ELR (cell line): ENCODE results near the gene ELFN1.

Experiments
- DNase-seq: peaks from one replicate; pipeline ENCODE4 v3.0.0-alpha.2; 2015; ENCODE audit warnings: low read depth

ELFN1 gene

DNA sequence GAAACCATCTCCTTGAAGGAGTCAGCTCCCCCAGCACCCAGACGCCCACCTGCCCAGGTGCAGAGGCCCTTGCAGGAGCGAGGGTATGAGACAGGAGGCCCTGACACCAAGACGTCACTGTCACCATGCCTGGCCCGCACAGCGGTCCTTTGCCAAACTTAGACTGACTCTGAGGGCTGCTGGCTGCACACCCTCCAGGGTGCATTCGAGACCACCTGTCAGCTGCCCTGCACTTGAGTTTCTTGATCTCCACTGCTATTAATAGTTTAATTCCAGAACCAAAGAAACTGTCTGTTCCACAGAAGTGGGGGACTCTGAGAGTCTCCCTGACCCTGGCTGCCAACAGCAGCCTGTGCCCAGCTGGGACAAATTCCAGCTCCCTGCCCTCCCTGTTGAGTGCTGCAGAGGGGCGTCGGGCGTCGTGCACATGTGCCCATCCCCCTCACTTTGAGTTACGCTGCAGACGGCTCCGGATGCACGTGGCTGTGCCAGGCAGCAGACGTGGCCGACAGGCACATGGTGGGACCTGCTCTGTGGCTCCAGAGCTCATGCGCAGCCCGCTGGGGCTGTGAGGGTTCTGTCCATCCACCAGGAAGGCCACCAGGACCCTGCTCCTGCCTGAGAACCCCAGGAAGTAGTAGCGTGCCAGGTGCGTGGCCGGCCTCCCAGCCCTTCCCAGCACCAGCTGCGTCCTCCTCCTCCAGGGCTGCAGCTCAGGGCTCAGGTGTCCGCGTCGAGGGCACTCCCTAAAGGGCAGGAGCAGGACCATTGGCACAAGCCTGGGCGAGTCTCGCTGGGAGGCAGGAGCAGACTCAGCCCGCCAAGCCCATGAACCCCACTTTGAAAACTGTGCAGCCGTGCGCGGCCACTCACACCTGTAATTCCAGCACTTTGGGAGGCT is 24.8 kb downstream of the ELFN1 start:
- DNase-seq = no peak

DNA sequence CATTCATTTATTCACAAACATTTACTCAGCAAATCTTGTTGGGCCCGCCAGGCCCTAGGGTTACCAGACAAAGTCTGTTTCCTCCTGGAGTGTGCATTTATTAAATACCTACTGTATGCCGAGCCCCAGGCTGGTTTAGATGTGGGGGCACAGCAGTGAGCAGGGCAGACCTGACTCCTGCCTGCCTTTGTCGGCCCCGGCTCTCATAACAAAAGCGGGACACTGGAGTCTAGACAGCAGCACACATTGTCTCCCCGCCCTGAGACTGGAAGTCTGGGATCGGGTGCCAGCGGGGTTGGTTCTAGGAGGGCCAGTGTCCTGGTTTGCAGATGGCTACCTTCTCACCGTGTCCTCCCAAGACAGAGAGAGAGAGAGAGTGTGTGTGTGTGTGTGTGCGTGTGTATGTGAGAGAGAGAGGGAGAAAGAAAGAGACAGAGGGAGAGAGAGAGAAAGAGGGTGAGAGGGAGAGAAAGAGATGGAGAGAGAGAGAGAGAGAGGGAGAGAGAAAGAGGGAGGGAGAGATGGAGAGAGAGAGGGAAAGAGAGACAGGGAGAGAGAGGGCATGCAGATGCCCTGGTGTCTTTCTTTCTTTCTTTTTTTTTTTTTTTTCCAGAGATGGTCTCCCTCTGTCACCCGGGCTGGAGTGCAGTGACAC is 25.9 kb downstream of the ELFN1 start:
- DNase-seq = no peak

DNA sequence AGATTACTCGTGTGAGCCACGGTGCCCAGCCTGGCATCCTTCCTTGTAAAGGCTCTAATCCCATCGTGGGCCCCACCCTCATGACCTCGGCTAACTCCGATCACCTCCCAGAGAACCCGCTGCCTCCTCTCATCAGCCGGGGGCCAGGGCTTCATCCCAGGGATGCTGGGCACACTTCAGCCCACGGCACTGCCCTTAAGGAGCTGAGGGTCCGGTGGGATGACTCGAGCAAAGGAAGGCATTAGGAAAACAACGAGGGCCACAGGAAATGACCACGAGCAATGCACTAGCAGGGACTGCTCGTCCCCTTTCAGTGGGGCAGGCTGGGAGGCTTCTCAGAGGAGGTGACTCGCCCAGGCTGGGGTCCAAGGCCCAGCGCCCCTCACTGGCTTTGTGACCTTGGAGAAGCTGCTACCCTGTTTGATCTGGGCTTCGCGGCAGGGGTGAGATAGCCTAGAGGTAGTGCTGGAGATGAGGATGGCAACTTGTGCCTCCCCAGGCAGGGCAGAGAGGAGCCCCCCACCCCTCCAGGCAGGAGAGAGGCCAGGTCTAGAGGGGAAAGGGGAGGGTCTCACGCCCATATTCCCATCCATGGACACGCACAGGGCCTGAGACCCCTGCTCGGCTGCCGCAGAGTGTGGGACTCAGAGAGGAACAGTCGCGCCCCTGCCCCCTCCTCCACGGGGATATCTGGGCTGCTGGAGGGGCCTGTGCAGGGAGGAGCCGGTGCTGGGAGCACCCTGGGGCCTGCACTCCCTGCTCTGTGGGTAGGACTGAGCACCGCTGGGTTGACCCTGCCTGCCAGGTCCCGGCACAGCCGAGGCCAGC is 26.8 kb downstream of the ELFN1 start:
- no peak for DNase-seq

DNA sequence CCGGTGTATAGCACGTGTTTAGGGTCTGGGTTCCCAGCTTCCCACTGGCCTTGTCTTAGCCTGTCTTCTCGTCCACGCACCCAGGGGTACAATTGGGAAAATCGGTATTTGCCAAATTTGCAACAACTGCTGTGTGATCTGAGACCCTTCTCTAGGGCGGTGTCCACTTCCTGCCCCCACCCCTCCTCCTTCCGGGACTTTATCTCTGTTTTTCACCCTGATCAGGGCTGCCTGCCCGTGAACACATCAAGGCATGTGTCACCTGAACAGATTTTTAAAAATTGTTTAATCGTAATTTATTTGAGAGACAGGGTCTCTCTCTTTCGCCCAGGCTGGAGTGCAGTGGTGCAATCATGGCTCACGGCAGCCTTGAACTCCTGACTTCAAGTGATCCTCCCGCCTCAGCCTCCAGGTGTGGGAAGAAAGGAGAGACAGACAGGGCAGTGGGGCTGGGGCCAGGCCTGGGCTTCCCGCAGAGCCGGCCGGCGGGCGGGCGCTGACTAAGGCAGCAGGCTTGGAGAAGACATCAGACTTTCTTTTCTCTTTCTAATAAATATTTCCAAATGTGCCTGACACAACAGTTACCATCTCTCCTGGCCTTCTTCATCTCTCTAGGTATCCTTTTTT is 27.5 kb downstream of the ELFN1 start:
- DNase-seq = no peak

DNA sequence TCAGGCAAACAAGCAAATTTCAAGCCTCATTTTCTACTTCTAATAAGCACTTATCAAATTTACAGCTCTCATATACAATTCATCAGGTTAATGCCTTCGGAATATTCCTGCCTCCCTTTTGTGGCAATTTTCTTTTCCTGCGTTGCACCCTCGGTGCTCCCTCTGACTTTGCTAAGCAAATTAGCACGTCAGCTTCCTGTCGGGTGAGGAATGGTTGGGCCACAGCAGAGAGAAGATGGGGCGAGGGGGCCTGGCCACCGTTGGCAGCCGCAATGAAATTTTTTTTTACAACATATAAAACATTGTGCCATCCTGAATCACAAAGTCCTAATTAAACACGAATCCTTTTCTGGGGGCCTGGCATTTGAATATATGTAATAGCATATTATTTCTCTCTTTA is 28.1 kb downstream of the ELFN1 start:
- DNase-seq = no peak

DNA sequence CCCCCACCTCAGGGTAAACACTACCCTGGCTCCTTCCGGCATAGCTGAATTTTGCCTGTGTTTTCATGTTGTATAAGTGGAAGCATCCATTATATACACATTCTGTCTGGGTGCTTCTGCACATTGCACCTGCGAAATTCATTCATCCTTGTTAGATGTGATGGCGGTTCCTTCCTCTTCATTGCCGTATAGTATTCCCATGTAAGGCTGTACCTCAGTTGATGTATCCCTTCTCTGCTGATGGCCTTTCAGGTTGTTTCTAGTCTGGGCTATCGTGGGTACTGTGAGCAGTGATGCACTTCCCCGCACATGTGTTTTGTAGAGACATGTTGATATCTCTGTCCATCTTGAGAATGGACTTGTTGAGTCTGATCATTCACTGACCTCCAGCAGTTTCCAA is 28.9 kb downstream of the ELFN1 start:
- DNase-seq = no peak

DNA sequence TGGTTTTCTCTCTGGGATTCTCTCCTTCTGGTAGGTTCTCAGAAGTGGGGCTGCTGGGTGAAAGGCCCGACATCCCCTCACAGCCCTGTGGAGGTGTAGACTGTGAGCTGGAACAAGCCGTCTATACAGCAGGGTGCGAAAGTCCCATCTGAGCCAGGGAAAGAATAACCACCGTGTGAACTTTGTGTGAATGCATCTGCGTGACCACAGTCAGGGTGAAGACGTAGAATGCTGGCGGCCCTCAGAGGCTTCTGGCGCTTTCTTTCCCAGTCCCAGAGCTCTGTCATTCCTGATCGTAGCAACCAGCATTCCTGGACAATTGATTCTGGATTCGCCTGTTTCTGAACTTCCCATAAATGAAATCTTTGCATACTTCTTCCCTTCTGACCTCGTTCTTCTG is 30.0 kb downstream of the ELFN1 start:
- no peak for DNase-seq

DNA sequence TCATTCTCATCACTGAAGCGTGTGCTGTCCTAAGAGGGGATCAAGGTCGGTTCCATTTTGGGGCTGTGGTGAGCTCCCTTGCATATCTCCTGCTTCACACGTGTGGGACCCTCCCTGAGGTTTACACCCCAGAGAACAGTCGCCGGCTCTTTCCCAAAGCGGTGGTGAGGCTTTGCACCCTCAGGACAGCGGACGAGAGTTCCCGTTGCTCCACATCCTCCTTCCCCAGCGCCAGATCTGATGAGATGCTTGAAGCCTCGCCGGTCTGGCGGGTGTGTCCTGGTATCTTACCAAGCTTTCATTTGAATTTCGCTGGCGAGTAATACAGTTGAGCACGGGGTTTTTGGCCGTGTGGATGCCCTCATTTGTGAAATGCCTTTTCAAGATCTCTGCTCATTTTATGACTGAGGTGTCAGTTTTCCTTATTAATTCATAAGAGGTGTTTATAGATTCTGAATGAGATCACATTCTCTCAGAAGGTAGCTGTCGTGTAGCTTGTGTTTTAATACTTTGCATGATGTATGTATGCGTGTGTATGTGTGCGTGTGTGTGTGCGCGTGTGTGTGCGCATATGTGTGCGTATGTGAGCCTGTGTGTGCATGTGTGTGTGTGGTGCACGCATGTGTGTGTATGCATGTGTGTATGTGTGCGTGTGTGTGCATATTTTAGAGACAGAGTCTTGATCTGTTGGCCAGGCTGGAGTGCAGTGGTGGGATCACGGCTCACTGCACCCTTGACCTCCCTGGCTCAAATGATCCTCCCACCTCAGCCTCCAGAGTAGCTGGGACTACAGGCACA is 30.7 kb downstream of the ELFN1 start:
- no peak for DNase-seq

DNA sequence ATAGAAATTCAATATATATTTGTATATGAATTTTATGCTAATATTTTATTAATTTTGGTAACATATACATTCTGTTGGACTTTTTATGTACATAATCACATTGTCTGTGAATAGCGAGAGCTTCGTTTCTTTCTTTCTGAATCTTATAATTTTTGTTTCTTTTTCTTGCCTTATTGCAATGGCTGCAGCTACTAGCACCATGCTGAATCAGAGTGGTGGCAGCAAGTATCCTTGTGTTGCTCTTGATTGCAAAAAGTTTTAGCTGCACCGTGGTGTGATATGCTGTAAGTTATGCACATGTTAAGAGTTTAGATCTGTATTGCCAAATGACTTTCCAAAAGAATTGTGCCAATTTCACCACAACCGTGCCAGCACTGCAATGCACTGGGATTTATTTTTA is 32.6 kb downstream of the ELFN1 start:
- no peak for DNase-seq

DNA sequence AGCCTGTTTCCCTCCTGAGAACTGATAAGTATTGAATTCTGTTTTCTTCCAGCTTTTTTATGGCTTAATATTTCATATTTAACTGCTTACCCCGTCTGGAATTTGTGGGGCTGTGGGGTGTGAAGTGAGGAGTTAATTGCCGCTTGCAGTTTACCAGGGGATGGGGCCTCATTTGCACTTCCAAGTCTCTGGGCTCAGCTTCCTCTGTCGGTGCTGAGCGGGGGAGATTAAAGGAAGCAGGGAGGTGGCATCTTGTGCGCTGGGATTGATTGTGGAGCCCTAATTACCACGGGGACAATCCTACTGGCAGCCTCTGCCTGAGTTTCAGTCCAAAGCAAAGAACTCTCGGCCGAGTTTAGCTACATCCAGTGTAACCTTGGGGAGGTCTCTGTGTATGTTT is 33.4 kb downstream of the ELFN1 start:
- no peak for DNase-seq

DNA sequence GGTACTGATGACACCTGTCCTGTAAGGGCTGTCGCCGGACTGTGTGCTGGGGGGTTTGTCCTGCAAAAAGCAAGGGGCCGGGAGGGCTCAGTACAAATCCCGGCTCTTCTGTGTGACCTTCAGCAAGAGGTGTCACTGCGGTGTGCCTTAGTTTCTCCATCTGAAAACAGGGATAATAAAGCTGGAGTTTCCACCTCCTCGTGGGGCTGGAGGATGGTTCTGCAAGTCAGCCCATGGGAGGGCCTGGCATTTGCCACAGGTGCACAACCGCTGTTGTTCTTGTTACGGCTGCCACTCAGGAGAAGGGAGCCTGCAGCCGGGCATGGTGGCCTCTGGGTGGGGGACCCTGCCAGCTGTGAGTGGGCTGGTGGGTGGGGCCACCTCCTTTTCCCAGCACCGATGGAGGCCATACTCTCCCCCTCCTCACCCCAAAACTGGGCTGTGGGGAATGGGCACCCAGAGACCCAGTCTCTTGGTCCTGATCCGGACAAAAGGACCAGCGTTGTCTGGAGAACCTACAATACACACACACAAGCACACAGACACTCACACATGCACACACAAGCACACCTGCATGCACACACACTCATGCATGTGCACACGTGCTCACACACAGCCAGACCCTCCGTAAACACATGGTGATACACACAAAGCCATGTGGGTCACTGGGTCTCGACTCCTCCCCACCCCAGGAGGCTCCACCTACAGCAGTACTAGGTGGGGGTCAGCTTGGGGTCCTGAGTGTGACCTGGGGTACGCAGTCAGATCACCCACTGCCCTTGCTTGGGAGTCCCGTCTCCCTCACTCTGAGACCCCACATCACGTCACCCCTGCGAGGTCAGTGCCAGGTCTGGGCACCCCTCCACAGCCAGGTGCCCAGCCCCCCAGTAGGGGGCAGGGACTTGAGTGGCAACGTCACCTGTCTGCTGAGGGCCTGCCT is 34.1 kb downstream of the ELFN1 start:
- DNase-seq = no peak

DNA sequence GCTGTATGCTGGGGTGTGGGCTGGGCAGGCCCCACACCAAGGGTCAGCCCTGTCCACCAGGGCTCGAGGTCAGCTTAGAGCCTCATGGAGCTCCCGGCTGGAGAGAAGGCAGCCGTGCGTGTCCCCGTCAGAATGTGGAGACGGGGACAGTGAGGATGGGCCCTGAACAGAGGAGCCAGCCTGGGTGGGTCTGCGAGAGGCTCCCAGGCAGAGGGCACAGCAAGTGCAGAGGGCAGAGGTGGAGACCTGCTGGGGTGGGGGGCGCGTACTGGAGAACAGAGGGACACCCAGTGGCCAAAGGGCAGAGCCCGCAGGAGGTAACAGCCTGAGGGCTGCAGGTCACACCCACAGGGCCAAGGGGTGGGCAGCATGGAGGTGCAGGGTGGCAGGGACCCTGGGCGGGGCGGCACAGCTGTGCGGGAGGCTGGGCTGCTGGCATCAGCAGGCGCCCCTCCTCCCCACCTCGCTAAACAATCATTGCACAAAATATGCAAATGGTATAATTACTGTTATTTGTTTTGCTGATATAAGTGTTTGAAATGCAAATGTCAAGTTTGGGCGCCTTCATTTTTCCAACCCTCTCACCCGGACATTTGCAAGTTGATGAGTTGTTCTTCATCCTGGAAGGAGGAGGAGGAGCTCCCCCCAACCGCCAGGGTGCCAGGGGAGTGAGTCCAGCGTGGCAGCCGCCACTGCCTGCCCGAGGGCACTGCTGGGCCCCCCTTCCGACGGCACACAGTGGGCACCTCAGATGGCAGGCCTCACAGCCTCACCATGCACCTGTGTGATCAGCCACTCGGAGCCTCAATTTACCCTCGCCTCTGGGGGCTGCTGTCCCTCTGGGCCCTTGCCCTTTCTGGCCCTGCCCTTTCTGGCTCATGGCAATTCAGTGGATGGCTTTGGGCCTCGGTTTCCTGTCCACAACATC is 35.0 kb downstream of the ELFN1 start:
- DNase-seq = no peak

DNA sequence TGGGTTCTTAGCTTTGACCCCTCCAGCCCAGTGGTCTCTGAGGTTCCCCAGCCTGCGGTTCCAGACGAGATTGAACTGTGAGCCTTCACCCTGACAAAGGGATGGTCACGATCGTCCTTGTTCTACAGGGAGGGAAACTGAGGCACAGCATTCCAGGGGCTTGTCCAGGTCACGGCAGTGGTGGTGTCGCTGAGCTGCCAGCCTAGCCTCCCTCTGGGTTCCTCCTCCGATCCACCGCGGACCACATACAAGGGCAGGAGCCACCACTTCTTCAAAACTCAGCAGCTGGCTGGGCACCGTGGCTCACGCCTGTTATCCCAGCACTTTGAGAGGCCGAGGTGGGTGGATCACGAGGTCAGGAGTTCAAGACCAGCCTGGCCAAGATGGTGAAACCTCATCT is 35.8 kb downstream of the ELFN1 start:
- DNase-seq = no peak

DNA sequence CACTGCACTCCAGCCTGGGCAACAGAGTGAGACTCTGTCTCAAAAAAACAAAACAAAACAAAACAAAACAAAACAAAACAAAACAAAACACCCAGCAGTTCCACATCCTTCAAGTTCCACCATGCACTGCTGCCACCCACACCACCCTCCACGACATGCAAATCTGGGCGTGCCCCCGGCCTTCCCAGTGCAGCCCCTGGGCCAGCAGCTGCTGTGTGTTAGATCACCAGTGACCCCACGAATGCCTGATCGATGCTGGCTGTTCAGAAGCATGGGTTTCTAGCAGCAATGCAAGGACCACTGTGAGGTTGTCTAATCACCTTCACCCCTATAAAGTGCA is 36.3 kb downstream of the ELFN1 start:
- no peak for DNase-seq

DNA sequence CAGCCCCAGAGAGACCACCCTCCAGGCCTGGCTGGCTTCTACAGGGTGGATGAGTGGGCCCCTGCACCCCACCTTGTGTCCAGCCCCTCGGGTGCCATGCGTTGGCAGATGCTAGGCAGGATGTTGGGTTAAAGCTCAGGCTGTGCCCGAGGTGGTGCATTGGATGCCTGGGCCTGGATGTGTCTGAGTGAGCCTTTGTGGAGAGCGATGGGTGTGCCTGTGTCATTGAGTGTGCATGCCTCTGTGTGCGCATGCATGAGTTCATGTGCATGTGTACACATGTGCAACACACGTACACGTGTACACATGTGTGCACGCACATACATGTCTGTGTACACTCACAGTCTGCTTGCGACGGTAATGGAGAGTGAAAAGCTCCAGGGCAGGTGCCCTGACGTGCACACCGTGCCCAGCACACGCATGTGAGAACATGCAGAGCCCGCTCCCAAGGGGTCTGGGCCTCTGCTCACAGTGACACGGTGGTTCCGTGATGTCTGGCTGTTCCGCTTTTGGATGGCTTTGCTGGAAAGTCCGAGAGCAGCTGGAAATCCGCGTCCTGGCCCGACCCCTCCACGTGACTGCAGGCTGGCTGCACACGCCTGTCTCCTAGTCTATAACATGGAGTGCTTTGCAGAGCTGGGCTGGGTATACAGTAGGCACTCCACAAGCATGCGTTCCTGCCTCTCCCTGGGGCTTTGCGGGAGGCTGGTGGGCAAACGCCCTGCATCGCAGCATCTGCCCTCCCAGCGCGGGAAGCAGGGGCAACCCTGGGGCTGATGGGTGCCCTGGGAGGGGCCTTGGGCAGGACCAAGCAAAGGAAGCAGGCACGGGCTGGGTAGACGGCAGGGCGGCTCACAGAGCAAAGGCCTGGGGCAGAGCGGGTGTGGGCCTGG is 36.9 kb downstream of the ELFN1 start:
- DNase-seq = no peak

DNA sequence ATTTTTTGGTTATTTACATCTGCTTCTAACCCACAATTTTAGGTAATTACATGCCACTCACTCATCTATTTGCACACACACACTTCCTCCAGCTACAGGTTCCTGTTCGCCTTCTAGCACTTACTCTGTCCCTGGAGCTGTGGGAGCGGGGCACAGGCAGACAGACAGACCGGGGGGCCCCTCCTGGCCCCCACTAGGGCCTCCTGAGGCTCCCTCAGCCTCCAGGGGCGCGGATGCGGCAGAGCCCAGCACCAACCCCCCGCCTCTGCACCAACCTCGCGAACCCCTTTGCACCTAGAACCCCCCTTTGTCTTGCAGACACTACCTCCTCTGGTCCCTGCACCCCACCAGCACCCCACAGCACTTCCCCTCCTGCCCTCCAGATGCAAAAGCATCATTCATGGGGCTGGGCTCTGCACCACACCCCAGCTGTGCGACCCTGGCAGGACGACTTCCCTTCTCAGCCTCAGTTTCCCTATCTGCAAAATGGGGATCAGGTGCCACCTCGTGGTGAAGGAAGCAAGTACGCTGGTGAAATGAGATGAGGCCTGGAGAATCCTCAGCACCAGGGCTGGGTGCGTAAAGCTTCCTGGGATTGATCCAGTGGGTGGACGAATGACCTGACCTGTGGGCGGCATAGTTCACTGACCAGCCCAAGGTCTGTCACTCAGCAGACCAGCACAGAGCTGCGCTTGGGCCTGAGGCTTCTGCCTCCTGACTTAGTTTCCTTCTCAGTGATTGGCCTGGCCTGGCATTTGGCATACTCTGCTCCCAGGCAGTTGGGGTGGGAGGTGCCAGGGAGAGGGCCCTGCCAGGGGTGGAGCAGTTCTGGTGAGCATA is 37.9 kb downstream of the ELFN1 start:
- DNase-seq = no peak

DNA sequence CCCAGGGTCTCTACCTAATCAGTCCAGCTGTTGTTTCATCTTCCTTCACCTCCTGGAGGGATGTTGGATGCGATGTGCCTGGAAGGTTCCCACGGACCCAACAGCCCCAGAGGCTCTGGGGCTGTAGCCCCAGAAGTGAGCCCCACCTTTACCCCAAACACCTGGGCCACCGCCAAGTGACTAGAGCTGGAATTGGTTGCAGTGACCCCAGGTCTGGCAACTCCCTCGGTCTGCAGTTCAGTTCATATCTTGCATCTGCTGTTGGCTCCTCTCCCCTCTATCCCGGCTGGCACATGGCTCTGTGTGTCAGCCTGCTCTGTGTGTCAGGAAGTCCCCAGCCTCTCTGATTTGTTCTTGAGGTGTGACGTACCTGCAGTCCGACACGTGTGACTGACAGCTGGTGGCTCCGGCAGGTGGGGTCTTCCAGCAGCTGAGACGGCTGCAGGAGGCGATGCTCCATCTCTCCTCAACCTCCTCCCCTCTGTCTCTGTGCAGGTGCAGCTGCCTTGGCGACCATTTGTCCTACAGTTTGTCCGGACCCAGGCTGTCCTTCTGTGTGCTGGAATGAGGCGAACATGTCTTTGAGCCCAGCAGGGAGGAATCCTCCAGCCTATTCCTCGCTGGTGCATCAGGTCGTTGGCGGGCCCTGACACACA is 38.6 kb downstream of the ELFN1 start:
- DNase-seq = no peak
